GM18502 (cell line): ENCODE results near the gene GPR176.
"Not testable (repeated sequence)": the region's sequence is repeated elsewhere in the genome, so short reads cannot be mapped to it uniquely, and the experiment has no call there.

Source experiments
- ATAC-seq: cut with Tn5 transposase; IDR thresholded peaks from one replicate; pipeline ENCODE4 v1.9.1; 2021; ENCODE audit warnings: mild to moderate bottlenecking; ENCODE audit not compliant: unreplicated experiment, poor library complexity

The GPR176 gene

DNA sequence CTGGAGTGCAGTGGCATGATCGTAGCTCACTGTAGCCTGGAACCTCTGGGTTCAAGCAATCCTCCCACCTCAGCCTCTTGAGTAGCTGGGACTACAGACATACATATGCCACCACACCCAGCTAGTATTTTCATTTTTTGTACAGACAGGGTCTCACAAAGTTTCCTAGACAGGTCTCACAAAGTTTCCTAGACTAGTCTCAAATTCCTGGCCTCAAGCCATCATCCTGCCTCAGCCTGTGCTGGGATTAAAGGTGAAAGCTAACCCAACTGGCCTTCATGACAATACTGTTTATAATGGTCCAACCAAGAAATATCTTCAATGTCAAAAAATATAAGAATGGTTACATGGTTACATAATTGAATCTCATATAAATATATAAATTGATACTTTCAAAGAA is 24.0 kb downstream of the GPR176 start:
- ATAC-seq, result no peak

DNA sequence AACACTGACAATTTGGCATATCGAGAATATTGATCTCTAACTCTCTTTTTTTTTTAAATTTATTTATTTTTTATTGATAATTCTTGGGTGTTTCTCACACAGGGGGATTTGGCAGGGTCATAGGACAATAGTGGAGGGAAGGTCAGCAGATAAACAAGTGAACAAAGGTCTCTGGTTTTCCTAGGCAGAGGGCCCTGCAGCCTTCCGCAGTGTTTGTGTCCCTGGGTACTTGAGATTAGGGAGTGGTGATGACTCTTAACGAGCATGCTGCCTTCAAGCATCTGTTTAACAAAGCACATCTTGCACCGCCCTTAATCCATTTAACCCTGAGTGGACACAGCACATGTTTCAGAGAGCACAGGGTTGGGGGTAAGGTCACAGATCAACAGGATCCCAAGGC is 27.0 kb downstream of the GPR176 start:
- ATAC-seq, result not testable (repeated sequence)

DNA sequence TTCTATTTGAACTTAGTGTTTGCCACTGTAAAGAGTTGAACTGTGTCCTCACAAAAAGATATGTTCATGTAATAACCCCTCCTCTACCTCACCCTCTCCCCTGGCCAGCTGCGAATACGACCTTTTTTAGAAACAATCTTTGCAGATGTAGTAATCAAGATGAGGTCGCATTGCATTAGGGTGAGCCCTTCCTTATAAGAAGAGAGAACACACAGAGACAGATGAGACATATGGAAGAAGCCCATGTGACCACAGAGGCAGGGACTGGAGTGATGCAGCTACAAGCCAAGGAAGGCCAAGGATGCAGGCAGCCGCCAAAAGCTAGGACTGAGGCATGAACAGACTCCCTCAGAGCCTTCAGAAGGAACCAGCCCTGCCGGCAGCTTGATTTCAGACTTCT is 27.6 kb downstream of the GPR176 start:
- no peak for ATAC-seq

DNA sequence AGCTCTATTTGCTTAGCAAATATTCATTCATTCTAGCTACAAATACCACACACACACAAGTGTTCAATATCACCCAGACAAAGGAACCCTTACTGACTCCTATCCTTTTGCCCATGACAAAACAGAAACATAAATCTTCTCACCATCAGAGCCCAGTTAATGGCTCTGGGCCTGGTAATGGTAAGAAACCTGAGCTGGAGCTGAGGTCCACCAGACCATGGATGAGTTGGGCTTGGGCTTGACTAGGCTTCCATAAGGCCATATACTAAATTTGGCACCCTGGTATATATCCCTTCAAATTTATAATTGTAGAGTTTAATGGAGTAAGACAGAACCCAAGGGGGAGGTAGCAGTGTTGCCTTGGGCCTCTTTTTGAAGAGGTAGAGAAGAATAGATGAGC is 29.4 kb downstream of the GPR176 start:
- ATAC-seq, result no peak

DNA sequence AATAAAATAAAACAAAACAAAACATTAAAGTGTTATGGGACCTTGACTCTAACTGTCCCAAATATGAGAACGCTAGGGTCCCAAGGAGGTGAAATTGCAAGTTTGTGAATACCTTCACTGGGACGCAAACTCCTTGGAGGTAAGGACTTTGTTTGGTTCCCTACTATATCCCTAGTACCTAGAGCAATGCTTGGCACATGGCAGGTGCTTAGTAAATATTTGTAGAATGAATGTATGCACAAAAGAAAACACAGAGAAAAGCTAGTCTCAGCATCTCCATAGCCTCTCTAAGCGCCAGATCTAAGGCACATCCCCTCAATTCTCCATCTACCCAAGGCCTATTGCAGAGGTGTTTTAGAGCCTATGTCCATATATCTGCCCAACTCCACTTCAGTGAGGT is 30.5 kb downstream of the GPR176 start:
- no peak for ATAC-seq

DNA sequence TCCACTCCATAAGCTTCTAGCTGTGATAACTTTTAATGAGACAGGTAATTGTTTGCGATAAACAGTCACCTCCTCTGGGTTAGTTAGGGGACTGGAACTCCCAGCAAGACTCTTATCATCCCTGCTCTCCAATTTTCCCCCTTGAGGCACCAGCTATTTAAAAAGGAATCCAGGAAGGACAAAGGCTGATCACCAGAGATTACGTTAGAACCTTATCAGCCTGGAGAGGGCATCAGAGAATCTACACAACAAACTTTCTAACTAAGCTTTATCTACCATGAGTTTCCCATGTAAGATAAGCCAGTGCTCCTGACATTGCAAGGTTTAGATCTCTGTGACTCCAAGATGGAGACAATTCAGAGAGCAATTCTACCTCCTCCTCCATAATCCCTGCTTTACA is 31.3 kb downstream of the GPR176 start:
- ATAC-seq, result no peak

DNA sequence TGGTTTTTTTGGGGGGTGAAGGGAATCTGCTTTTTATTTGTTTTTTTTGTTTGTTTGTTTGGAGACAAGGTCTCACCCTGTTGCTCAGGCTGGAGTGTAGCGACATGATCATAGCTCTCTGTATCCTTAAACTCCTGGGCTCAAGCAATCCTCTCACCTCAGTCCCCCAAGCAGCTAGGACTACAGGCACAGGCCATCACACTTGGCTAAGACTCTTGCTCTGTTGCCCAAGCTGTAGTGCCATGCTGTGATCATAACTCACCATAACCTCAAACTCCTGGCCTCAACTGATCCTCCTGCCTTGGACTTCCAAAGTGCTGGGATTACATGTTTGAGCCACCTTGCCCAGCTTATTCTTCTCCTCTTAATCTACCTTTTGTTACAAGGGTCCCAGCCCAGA is 31.8 kb downstream of the GPR176 start:
- ATAC-seq, result no peak

DNA sequence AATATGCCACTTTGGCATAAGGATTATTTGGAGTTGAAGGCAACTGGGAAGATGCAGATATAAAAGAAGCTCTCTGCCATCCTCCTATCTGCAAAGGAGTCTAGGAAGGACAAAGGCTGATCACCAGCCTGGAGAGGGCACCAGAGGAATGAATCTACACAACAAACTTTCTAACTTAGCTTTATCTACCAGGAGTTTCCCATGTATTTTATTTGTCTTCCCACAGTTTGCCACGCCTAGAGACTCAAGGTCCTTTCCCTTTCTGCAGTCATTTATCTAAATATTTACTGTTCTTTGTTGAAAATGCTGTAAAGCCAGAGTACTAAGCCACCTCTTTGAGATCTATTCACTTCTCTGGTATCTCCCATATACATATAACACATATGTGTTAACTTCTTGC is 32.2 kb downstream of the GPR176 start:
- no peak for ATAC-seq

DNA sequence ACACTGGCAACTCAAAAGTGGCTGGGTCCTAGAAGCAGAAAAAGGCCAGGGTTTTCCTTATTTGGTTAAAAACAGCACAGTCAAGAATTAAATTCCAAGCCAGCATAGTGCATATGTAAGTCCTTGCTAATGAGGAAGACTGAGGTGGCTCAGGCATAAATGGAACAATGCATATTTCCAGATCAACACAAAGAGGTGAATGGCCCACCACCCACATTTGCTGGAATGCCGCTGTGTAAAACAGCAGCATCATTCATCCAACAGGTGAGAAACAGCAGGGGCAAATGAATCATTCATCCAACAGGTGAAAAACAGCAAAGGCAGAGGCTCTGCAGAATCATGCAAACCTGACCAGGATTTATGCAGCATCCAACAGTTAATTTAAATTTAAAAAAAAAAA is 32.9 kb downstream of the GPR176 start:
- ATAC-seq, result no peak

DNA sequence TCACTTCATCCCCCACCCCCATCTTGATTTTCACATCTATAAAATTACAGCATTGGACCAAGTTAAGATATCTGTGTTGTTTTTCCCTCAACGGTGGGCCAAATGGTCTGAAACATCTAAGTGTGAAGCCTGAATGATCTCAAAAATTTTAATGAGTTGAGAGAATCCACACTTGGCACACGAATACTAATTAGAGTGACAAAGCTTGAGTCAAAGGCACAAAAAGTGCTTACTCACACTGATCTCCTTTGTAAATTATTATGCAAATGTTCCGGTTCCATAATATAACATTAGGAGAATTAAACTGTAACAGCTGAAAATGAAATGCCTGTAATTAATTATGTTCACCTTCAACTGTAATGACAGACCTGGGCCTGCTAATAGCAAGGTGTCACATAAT is 33.6 kb downstream of the GPR176 start:
- ATAC-seq, result no peak

DNA sequence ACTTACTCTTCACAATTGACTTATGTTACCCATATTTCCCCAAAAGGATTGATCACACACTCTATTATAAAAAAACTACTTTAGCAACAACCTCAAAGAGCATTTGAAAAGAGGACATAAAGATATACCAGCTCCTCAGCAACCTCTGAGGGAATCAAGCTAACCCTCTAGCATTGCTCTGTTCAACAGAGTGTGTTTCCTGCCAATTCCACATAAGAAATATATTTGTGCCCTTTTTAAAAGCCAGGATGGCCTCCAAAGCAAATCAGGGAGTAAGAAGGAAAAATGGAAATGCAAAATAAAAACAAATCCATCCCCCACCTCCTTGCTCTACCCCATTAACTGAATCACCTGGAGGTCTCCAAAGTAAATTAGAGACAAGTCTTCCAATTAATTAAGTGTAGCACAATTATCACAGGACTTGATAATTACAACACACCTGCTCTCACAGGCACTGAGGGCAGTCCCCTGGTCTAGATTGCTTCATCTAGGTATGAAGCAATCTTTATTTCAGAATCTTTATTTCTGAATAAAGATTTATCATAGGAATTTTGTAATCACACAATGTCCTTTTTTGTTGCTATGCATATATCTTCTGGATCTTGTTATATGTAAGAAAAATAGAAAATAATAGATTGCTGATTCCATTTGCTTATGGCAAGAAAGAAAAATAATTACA is 34.8 kb downstream of the GPR176 start:
- ATAC-seq, result no peak

DNA sequence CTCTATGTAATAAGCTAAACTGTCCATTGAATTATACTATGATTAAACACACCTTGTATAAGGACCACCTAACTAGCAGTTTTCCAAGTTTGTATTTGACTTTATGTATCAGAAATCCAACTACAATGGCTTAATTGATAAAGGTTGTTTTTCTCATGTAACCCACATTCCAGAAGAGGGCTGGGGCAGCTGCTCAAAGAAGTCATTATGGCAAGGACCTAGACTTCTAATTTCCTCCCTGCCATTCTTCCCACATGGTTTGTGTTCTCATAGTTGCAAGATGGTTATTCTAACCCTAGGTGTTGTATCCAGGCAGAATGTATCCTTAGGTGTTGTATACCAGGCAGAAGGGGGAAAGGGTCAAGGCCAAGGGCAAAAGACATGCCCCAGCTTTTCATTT is 35.7 kb downstream of the GPR176 start:
- ATAC-seq, result no peak

DNA sequence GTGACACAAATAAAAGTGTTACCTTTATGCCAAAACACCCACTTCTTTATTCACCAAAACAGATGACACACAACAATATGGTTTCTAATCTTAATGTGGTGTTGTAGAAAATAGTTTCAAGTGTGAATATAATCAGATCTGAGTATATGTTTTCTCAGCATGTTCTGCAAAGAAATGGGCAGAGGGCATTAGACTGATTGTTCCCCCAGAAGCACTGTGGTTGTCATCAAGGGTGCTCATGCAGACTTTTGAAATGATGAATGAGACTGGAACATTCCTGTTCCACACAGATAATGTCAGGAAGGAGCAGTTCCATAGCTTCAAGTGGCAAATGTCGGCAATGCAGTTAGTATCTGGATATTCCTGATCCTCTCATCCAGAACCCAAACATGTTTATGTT is 37.5 kb downstream of the GPR176 start:
- no peak for ATAC-seq

DNA sequence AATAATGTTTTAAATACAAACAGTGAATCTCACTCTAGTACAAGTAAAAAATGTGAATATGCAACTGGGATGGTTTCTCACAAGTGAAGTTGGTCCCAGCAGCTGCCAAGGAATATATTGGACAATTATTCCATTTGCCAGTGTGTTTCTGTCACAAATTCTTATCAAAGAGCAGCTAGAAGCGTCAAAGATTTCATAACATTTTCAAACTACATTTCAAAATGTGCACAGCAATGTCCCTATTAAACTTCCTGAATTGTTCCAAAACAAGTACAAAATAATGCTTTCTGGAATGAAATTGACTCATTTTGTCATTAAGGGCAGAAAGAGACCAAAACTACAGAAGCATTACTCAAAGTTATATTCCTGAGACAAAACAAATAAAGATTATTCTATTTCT is 38.3 kb downstream of the GPR176 start:
- no peak for ATAC-seq

DNA sequence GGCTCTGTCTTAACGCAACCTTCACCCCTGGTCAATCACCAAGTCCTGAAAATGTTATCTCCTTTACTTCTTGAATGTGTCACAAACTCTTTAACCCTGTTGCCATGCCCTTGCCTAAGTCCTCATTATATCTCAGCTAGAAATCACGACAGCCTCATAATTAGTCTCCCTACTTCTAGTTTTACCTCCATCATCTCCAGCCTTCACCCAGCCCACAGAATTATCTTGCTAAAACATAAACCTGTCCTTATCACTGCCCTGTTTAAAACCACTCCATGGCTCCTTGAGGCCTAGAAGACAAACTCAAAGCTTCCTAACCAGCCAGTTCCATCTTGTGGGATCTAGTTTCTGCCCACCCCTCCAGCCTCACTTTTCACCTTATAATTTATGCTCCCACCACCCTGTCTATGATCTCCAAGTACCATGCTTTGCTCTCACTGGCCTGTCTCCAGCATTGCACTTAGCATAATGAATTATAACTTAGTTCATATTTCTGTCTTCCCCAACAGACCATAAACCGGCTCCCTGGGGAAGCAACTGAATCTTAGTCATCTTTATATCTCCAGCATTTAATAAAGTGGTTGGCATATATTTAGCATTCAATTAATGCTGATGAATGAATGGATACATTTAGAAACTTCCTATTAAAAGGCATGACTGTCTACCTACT is 39.2 kb downstream of the GPR176 start:
- no peak for ATAC-seq

DNA sequence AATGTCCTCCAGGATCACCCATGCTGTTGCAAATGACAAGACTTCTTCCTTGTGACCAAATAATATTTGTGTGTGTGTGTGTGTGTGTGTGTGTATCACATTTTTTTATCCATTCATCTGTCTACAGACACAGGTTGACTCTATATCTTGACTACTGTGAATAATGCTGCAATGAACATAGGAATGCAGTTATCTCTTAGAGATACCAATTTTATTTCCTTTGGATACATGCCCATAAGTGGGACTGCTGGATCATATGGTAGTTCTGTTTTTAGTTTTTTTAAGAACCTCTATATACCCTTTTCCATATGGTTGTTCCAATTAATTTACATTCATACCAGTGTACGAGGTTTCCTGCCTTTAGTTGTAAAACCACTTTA is 41.7 kb downstream of the GPR176 start:
- no peak for ATAC-seq

DNA sequence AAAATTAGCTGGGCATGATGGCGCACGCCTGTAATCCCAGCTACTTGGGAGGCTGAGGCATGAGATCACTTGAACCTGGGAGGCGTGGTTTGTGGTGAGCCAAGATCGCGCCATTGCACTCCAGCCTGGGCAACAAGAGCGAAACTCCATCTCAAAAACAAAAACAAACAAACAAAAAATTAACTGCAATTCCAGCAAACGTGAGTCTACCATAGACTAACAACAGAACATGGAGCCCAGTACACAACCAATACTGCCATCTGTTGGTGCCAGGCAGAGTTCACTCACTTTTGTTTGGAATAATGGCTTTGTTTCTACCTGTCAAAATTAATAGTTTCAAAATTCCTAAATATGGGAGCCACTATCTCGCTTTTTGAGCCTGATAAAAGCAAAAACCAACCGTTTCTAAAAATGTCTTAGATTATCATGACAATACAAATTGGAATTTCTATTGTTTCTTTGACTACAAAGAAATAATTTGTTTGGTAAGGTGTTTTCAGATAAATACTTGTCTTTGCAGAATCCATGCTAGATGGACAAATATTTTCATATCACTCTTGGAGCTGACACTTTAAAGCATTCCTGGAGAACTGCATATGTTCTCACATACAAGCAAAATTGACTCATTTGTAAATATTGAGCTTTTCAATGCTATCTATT is 45.0 kb downstream of the GPR176 start:
- ATAC-seq, result no peak

DNA sequence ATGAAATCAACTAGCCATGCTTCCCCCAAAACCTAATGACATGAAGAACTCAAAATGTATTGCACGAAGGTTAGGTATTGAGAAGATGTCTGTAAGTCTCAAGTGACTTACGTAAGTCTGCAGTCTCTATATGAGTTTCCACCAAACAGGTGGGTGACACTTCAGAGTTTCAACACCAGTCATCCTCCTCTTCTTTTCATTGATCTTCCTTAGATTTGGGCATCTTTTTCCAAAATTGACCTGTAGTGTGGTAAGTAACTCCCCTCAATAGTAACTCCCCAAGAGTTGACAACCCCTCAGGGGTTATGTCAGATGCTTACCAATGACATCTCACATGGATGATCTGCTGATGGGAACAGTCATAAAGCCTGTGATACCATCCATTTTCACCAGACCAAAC is 46.1 kb downstream of the GPR176 start:
- no peak for ATAC-seq

DNA sequence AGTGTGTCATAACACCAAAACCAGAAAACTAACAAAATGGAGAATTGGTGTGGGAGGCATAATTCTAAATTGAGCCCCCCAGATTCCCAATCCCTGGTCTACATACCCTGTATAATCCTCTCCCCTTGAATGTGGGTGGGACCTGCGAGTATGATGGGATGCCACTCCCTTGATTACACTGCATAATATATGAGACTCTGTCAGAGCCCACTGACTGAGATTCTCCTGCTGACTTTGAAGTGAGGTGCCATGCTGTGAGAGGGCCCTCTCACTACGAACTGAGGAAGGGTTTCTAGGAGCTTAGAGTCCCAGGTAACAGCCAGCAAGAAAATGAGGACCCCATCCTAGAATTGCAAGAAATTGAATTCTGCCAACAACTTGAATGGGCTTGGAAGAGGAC is 49.5 kb downstream of the GPR176 start:
- ATAC-seq, result no peak

DNA sequence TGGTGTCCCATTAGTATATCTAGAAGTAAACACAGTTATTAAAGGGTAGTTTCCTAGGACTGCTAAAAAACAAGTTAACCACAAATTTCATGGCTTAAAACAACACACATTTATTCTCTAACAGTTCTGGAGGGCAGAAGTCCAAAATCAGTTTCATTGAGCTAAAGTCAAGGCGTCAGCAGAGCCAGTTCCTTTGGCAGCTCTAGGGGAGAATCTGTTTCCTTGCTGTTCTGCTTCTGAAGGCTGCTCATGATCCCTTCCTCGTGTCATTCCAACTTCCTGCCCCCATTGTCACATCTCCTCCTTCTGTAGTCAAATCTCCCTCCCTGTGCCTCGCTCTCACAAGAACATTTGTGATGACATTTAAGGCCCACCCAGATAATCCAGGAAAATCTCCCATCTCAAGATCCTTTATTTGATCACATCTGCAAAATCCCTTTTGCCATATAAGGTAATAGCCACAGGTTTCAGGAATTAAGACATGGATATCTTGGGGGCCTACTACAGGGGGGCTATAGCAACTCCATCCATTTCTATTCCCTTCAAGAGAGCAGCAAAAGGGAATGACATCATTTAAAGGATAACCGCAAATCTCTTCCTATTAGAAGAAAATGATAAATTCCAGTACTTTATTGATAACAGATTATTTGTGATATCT is 50.1 kb downstream of the GPR176 start:
- ATAC-seq, result no peak

DNA sequence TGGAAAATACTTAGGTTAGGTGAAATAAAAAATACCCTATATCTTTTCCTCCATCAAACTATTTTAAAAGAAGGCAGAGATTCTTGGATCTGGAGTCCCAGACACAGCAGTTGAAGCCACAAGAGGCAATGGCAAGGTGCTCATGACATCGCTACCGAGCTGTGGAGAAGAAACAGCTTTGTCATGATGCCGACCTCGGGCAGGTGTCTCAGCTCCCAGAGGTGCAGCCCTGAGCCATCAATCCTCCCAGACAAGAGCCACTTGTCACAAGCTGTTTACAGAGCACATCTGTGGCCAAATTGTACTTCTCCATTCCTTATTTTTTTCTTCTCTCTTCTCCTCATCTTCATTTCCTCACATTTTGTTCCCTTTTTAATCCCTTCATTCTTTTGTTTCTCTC is 50.8 kb downstream of the GPR176 start:
- no peak for ATAC-seq
